NCI-H146 treated with DMSO at 0.1 percent for 48 hours (cell line): ENCODE data around the gene TRMT6.

Experiments
- DNase-seq: peaks from one replicate; lab custom pipeline; 2025; ENCODE audit not compliant: unreplicated experiment; lab: John Stamatoyannopoulos, UW

The TRMT6 gene

GRCh38 chr20:5900908-5901307 lies 49.4 kb downstream of the TRMT6 start:
- DNase-seq, result no peak

GRCh38 chr20:5899444-5899843 lies 50.9 kb downstream of the TRMT6 start:
- DNase-seq, result no peak

- DNase-seq, result no peak
Measured at GRCh38 chr20:5895626-5896025, 54.7 kb downstream of the TRMT6 start.

- no peak for DNase-seq
Measured at GRCh38 chr20:5893621-5894020, 56.7 kb downstream of the TRMT6 start.

- no peak for DNase-seq
Measured at GRCh38 chr20:5893052-5893451, 57.3 kb downstream of the TRMT6 start.

- no peak for DNase-seq
Measured at GRCh38 chr20:5890773-5891441, 59.4 kb downstream of the TRMT6 start.

GRCh38 chr20:5888041-5888440 lies 62.3 kb downstream of the TRMT6 start:
- no peak for DNase-seq

GRCh38 chr20:5887386-5887785 lies 62.9 kb downstream of the TRMT6 start:
- DNase-seq, result no peak
